CD4-positive, alpha-beta T cell treated with Interleukin-17A for 1 hour (primary cell): ENCODE measurements around the gene SYNJ2.

ENCODE experiments used
- DNase-seq: peaks from one replicate; pipeline ENCODE4 v3.0.0-alpha.2; 2020

Gene SYNJ2

DNA sequence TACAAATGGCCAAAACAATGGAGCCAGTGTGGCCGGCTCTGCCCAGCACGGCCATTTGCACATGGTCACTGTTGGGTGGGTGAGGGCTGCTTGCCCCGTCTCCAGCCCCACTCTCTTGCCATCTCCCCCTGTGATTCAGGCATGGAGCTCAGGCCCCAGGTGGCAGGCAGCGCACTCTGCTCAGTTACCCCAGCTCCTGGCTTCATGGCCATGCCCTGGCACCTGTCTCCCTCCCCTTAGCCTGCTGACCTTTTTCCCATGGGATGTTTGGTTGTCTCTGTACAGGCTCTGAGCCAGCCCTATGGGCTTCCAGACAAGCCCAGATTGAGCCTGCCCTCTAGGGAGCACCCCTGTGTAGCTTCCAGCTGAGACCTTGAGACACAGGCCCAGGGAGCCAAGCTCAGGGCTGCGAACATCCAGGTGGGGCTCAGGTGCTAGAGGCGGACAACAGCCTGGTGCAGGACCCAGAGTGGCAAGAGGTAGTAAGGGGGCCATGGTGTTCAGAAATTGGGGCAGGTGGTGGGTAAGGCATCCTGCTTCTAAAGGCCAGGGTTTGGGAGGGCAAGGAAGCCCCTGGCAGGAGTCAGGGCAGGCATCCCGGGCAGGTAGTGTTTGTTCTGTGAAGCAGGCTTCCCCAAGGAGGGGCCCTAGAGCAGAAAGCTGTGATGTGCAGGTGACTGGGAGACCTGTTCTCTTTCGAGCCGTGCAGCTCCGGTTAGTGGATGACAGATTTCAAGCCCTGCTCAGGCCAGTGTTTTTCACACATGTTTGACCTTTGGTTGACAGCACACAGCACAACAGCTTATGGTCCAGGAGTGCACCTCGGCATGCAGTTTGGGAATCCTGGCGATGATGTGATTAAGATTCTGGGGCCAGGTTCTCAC is 17.7 kb downstream of the SYNJ2 start:
- DNase-seq = no peak

DNA sequence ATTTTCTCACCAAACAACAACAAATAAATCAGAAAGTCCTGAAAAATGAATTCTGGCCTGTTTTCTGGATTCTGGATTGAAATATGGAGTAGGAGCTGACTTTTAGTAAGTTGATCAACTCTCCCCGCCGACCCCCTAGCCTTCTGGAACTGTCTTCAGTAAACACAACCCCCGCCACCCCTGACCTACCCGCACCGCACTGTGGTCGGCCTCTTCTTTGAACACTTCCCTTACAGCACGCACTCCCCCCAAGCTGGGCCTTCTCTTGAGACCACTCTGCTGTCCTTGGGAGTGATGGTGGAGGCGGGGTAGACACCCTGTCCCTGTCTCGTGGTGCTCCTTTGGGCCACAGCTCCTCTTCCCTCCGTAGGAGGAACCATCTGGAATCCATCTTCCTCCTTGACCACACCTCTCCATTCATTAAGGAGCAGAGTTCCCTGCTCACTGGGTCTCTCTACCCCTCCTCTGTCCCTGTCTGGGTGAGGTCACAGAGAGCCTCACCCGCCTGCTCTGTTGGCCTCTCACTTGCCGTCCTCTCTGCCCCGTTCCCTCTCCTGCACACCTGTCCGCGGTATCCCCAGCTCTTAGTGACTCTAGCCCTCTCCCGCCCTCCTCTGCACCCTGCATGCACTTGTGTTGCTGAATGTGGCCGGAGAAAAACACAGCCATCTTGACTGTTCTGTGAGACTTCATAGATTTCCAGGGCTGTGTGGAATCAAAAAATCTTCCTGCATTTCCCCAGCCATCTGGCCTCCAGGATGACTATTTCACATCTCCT is 19.1 kb downstream of the SYNJ2 start:
- DNase-seq = no peak

GRCh38 chr6:158002249-158002950 is 20.7 kb downstream of the SYNJ2 start:
- DNase-seq = no peak

- DNase-seq = no peak
Observed at GRCh38 chr6:158002951-158003853, 21.5 kb downstream of the SYNJ2 start.

- DNase-seq = no peak
Observed at GRCh38 chr6:158003910-158004700, 22.4 kb downstream of the SYNJ2 start.

DNA sequence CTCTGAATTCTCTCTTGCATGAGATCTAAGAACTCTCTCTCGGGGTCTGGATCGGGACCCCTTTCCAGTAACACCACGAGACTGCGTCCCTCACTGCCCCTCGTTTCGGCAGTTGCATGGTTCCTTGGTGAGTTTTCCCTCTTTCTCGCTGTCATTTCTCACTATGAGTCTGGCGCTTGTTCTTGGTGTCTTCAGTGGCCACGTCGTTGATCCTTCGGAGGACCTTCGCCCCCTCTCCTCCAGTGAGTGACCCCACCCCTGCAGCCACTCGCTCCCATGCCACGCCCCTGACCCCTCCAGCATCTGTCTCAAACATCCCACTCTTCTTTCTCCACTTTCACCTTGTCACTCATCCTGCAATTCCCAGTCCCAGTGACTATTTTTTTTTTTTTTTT is 23.0 kb downstream of the SYNJ2 start:
- DNase-seq = no peak

- no peak for DNase-seq
Observed at GRCh38 chr6:158005626-158006180, 24.0 kb downstream of the SYNJ2 start.

- no peak for DNase-seq
Observed at GRCh38 chr6:158006331-158006730, 24.7 kb downstream of the SYNJ2 start.

GRCh38 chr6:158006821-158007570 is 25.3 kb downstream of the SYNJ2 start:
- DNase-seq = no peak

DNA sequence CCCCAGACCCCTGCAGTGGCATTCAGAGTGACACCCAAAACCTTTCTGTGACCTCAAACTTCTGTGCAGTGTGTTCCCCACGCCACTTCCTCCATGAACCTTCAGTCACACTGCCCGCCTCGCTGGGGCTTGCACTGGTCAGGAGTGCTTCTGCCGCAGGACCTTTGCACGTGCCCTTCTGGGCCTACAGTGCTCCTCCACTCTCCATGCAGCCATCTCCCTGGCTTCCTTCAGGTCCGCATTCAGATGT is 27.1 kb downstream of the SYNJ2 start:
- DNase-seq = no peak

GRCh38 chr6:158009114-158009891 is 27.6 kb downstream of the SYNJ2 start:
- peak; percentile 27 for DNase-seq

- no peak for DNase-seq
Observed at GRCh38 chr6:158009935-158010585, 28.4 kb downstream of the SYNJ2 start.

DNA sequence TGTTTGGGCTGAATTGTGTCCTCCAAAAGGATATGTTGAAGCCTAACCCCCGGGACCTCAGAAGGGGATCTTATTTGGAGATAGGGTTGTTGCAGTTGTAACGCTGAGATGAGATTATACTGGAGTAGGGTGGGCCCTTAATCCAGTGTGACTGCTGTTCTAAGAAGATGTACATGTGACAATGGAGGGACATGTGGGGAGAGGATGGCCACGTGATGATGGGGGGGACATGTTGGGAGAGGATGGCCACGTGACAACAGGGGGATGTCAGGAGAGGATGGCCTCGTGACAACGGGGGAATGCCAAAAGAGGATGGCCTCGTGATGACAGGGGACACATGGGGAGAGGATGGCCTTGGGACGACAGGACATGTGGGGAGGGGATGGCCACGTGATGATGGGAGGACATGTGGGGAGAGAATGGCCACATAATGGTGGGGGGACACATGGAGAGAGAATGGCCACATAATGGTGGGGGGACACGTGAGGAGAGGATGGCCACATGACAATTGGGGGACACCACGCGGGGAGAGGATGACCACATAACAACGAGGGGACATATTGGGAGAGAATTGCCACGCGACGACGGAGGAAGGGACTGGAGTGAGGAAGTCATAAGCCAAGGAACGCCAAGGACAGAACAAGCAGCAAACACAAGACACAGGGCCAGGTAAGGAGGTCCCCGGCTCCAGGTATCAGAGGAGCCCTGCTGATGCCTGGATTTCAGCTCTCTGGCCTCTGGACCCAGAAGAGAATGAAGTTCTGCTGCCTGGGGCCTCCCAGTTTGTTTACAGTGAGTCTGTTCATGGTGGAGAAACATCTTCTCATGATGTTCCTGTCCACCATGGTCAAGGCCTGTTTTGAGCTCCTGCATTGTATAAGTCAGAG is 29.2 kb downstream of the SYNJ2 start:
- DNase-seq = no peak

DNA sequence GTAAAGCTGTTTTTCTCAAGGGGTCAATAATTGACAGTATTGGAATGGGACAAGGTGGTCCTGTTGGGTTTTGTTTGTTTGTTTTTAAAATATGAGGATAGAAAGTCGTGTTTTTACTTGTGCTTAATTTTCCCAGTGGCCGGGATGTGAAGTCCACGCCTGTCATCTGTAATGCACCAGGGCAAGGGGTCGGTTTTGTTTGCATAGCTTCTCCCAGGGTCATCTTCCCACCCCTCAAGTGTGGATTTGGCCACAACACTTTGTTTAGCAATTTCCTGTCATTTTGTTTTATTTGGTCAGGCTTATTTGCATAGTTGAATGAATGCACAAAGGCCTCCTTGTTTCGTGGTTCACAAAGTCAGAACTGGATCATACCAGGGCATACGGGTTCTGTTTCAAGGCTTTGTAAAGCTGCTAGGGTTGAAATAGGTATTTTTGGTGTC is 29.8 kb downstream of the SYNJ2 start:
- no peak for DNase-seq

GRCh38 chr6:158011980-158012566 is 30.4 kb downstream of the SYNJ2 start:
- DNase-seq = no peak

- DNase-seq = no peak
Observed at GRCh38 chr6:158013904-158014504, 32.3 kb downstream of the SYNJ2 start.

- DNase-seq = no peak
Observed at GRCh38 chr6:158014505-158015187, 33.0 kb downstream of the SYNJ2 start.
